IMR-90 (cell line): Measurements from ENCODE around the gene LPAR1. TPM values are rescaled to one million over a fixed set of nuclear protein-coding genes. Genes with fewer than 3 reads are reported as not detected.

Source experiments
- ATAC-seq: fragments of 200-7000 bp; cut with Tn5 transposase; 2 replicates; pipeline ENCODE4 v1.9.1; 2020; ENCODE audit warnings: low read depth, mild to moderate bottlenecking, moderate library complexity
- BruUV-seq: library from RNA; stranded (reverse); fragments of 400-500 nt; replicated peaks from 2 replicates; lab custom pipeline; 2021; lab: Mats Ljungman, UMichigan
- CTCF ChIA-PET: fragments of 300-600 bp; formaldehyde crosslinking; extraction: SDS; loops from one replicate; lab custom pipeline; 2021; ENCODE audit warnings: antibody characterized with exemption; lab: Yijun Ruan, JAX
- POLR2A ChIA-PET: fragments of 300-600 bp; sonication (Branson Sonifier 250); formaldehyde crosslinking; loops from one replicate; lab custom pipeline; 2022; ENCODE audit warnings: antibody characterized with exemption; ENCODE audit not compliant: unreplicated experiment; lab: Charles Lee
- DNase-seq: peaks from one replicate; pipeline ENCODE4 v3.0.0; 2013
- H2AFZ ChIP-seq: replicated peaks from 2 replicates; pipeline ENCODE3; 2013; ENCODE audit warnings: low read length, mild to moderate bottlenecking; ENCODE audit not compliant: poor library complexity
- H2AK5ac ChIP-seq: 2 replicates; pipeline ENCODE4 v1.6.1; 2013; ENCODE audit warnings: low read depth, low read length, inconsistent platforms
- H2AK9ac ChIP-seq: replicated peaks from 2 replicates; pipeline ENCODE3; 2013; ENCODE audit warnings: mild to moderate bottlenecking, low read depth, low read length, moderate library complexity; ENCODE audit not compliant: poor library complexity
- H2BK120ac ChIP-seq: 2 replicates; pipeline ENCODE4 v1.6.1; 2013; ENCODE audit warnings: low read depth, low read length, inconsistent platforms
- H2BK15ac ChIP-seq: 3 replicates; pipeline ENCODE4 v1.6.1; 2013; ENCODE audit warnings: low read depth, low read length, inconsistent platforms
- H2BK20ac ChIP-seq: 2 replicates; pipeline ENCODE4 v1.6.1; 2013; ENCODE audit warnings: low read depth, mild to moderate bottlenecking, inconsistent platforms, low read length, moderate library complexity
- H2BK5ac ChIP-seq: 2 replicates; pipeline ENCODE4 v1.6.1; 2013; ENCODE audit warnings: mild to moderate bottlenecking, low read depth, low read length, inconsistent platforms; ENCODE audit not compliant: poor library complexity, severe bottlenecking
- H3K14ac ChIP-seq: replicated peaks from 2 replicates; pipeline ENCODE4 v1.6.1; 2013; ENCODE audit warnings: low read depth, low read length, inconsistent platforms
- H3K18ac ChIP-seq: 2 replicates; pipeline ENCODE4 v1.6.1; 2013; ENCODE audit warnings: low read depth, low read length, control low read depth
- H3K23ac ChIP-seq: 2 replicates; pipeline ENCODE4 v1.6.1; 2013; ENCODE audit warnings: low read depth, low read length, inconsistent platforms
- H3K27ac ChIP-seq: 2 replicates; pipeline ENCODE4 v1.5.1; 2013; ENCODE audit warnings: mild to moderate bottlenecking, control low read depth, low read length; ENCODE audit not compliant: insufficient read depth
- H3K27me3 ChIP-seq: 2 replicates; pipeline ENCODE4 v1.6.1; 2013; ENCODE audit warnings: low read length; ENCODE audit not compliant: control insufficient read depth, insufficient read depth
- H3K36me3 ChIP-seq: 2 replicates; pipeline ENCODE4 v1.6.1; 2013; ENCODE audit warnings: low read length, mixed read lengths; ENCODE audit not compliant: control insufficient read depth, insufficient read depth
- H3K4ac ChIP-seq: 2 replicates; pipeline ENCODE4 v1.6.1; 2013; ENCODE audit warnings: low read depth, low read length, inconsistent platforms
- H3K4me1 ChIP-seq: 2 replicates; pipeline ENCODE4 v1.6.1; 2013; ENCODE audit warnings: low read length, mixed read lengths; ENCODE audit not compliant: control insufficient read depth, insufficient read depth
- H3K4me2 ChIP-seq: 2 replicates; pipeline ENCODE4 v1.6.1; 2013; ENCODE audit warnings: low read depth, mild to moderate bottlenecking, control low read depth, low read length, moderate library complexity
- H3K4me3 ChIP-seq: 2 replicates; pipeline ENCODE4 v1.5.1; 2013; ENCODE audit warnings: low read depth, mild to moderate bottlenecking, control low read depth, low read length, moderate library complexity; ENCODE audit not compliant: insufficient read depth
- H3K56ac ChIP-seq: 2 replicates; pipeline ENCODE4 v1.6.1; 2013; ENCODE audit warnings: low read length, inconsistent platforms; ENCODE audit not compliant: insufficient read depth; ENCODE audit errors: extremely low read depth
- H3K79me1 ChIP-seq, 2 experiments: 2 replicates each; pipeline ENCODE4 v1.6.1; 2013; ENCODE audit warnings: low read length in 2 of 2, inconsistent platforms in 1 of 2, low read depth in 1 of 2
- H3K9ac ChIP-seq: 2 replicates; pipeline ENCODE4 v1.6.1; 2013; ENCODE audit warnings: low read depth, low read length, control low read depth
- H3K9me1 ChIP-seq: 2 replicates; pipeline ENCODE4 v1.6.1; 2013; ENCODE audit warnings: low read length, inconsistent platforms; ENCODE audit not compliant: insufficient read depth
- H3K9me3 ChIP-seq: 2 replicates; pipeline ENCODE4 v1.6.1; 2013; ENCODE audit warnings: low read length; ENCODE audit not compliant: control insufficient read depth, insufficient read depth
- H4K20me1 ChIP-seq: 2 replicates; pipeline ENCODE4 v1.6.1; 2013; ENCODE audit warnings: low read length, inconsistent platforms; ENCODE audit not compliant: insufficient read depth
- H4K5ac ChIP-seq: 2 replicates; pipeline ENCODE4 v1.6.1; 2013; ENCODE audit warnings: mild to moderate bottlenecking, low read depth, low read length, control low read depth
- H4K8ac ChIP-seq, 2 experiments: 2 replicates each; pipeline ENCODE4 v1.6.1; 2013; ENCODE audit warnings: low read depth in 2 of 2, low read length in 2 of 2, control low read depth in 1 of 2, inconsistent platforms in 1 of 2
- H4K91ac ChIP-seq: 2 replicates; pipeline ENCODE4 v1.6.1; 2013; ENCODE audit warnings: low read depth, low read length, inconsistent platforms; ENCODE audit not compliant: insufficient read depth
- BHLHE40 ChIP-seq: fragments of 150-350 bp; IDR thresholded peaks from 2 replicates; pipeline ENCODE4 v1.6.1; 2016; ENCODE audit warnings: mild to moderate bottlenecking, low read depth, low read length
- CHD1 ChIP-seq: IDR thresholded peaks from 2 replicates; pipeline ENCODE4 v1.6.1; 2012; ENCODE audit warnings: low read depth, low read length, improper control_type of control experiment
- ELK1 ChIP-seq: fragments of 150-350 bp; IDR thresholded peaks from 2 replicates; pipeline ENCODE4 v1.6.1; 2016; ENCODE audit warnings: low read depth, mild to moderate bottlenecking, low read length, moderate library complexity, borderline replicate concordance
- FOS ChIP-seq: fragments of 150-350 bp; IDR thresholded peaks from 2 replicates; pipeline ENCODE4 v1.6.1; 2016; ENCODE audit warnings: low read depth, low read length
- MAFK ChIP-seq: IDR thresholded peaks from 2 replicates; pipeline ENCODE4 v1.6.1; 2012; ENCODE audit warnings: low read depth, low read length, improper control_type of control experiment
- MAZ ChIP-seq: IDR thresholded peaks from 2 replicates; pipeline ENCODE4 v1.6.1; 2012; ENCODE audit warnings: low read depth, mild to moderate bottlenecking, low read length, improper control_type of control experiment, moderate library complexity, borderline replicate concordance
- MXI1 ChIP-seq: IDR thresholded peaks from 2 replicates; pipeline ENCODE4 v1.6.1; 2012; ENCODE audit warnings: low read depth, mild to moderate bottlenecking, low read length, moderate library complexity, borderline replicate concordance
- NFE2L2 ChIP-seq: fragments of 150-350 bp; IDR thresholded peaks from 2 replicates; pipeline ENCODE4 v1.6.1; 2016; ENCODE audit warnings: low read depth, mild to moderate bottlenecking, low read length
- POLR2A ChIP-seq: IDR thresholded peaks from 2 replicates; pipeline ENCODE4 v1.6.1; 2012; ENCODE audit warnings: mild to moderate bottlenecking, low read depth, low read length
- RAD21 ChIP-seq: IDR thresholded peaks from 2 replicates; pipeline ENCODE4 v1.6.1; 2012; ENCODE audit warnings: low read length, improper control_type of control experiment
- RFX5 ChIP-seq: IDR thresholded peaks from 2 replicates; pipeline ENCODE4 v1.8.0; 2012; ENCODE audit warnings: low read depth, mild to moderate bottlenecking, low read length, moderate library complexity
- USF2 ChIP-seq: fragments of 150-350 bp; IDR thresholded peaks from 2 replicates; pipeline ENCODE4 v1.6.1; 2017; ENCODE audit warnings: mild to moderate bottlenecking, antibody characterized with exemption, low read length, low read depth
- WGBS, 2 experiments: methylation state at CpG; one replicate each; pipeline versions ENCODE4 v1.1.5 to v1.1.7; 2013; ENCODE audit warnings: missing lambda C conversion rate in 2 of 2; ENCODE audit not compliant: insufficient read length in 1 of 2; ENCODE audit errors: extremely low coverage in 2 of 2; 5-methylcytosine and 5-hydroxymethylcytosine counted together
- dilution Hi-C: fragments of 300-500 bp; cut with HindIII; formaldehyde crosslinking; loops from one replicate; pipeline ENCODE4 v1.14.3; 2018; ENCODE audit warnings: low sequenced_read_pairs; ENCODE audit not compliant: unreplicated experiment
- in situ Hi-C: fragments of 300-500 bp; cut with MboI; formaldehyde crosslinking; loops from 3 replicates; pipeline ENCODE4 v1.14.3; 2019; ENCODE audit warnings: low sequenced_read_pairs, inconsistent platforms, mixed read lengths
- intact Hi-C: fragments of 100-400 bp; cut with micrococcal nuclease; formaldehyde crosslinking; loops from 2 replicates; pipeline ENCODE4 v1.10.0; 2022
- polyA plus RNA-seq, 3 experiments: library from polyadenylated mRNA; depleted of rRNA; stranded (reverse); fragments of >200 nt; gene quantifications; 2 replicates each; pipeline ENCODE4 v1.2.3, GENCODE V29; 2012; ENCODE audit warnings: low replicate concordance in 1 of 3
- total RNA-seq: library from RNA; depleted of rRNA; stranded (reverse); fragments of >200 nt; gene quantifications from 2 replicates; pipeline ENCODE4 v1.2.3, GENCODE V29; 2012
- TF ChIP-seq, protein P1 (sequence below): conservative IDR thresholded peaks from 2 replicates; pipeline ENCODE4 v1.5.1; 2012; ENCODE audit warnings: mild to moderate bottlenecking, low read depth, low read length, improper control_type of control experiment

Gene LPAR1
- total and polyA plus RNA-seq, 2 of the 4 experiments (the other 2 are of a cell fraction): 171 to 315 TPM

- DNase-seq: no peak
- Histone ChIP-seq H3K9ac (no peak overlapping the region), H3K36me3 (no peaks in the 10 kb centered on the region), H3K9me3 (no peaks in the 10 kb centered on the region), H2BK15ac (no peak overlapping the region), H3K4me3 (no peak overlapping the region), H2BK20ac (no peak overlapping the region), H3K56ac (no peak overlapping the region), H2BK120ac (no peak overlapping the region), H3K4me1 (no peaks in the 10 kb centered on the region), H4K20me1 (no peaks in the 10 kb centered on the region), H4K5ac (no peak overlapping the region), H2BK5ac (no peak overlapping the region), H2AFZ (no peak overlapping the region), H3K27me3 (no peaks in the 10 kb centered on the region), H3K79me1 (no peaks in the 10 kb centered on the region), H3K23ac (no peak overlapping the region), H3K18ac (no peak overlapping the region), H3K27ac (no peak overlapping the region), H4K8ac (no peak overlapping the region), H3K9me1 (no peaks in the 10 kb centered on the region), H2AK9ac (no peak overlapping the region), H3K4ac (no peak overlapping the region), H2AK5ac (no peak overlapping the region), H4K91ac (no peak overlapping the region), H3K4me2 (no peak overlapping the region), H3K14ac (no peak overlapping the region)
- WGBS, 2 experiments: 100% methylated on average over 1 of the region's 3 CpGs; no CpG with 5 or more reads in 1 of the 2 experiments
- POLR2A ChIA-PET: no interaction called here
- intact Hi-C loops (no loop called here), in situ Hi-C loops (loop anchor here (25.0 kb wide), 1 partner anchor 887 kb away; no protein-coding TSS in a partner anchor), dilution Hi-C loops (no loop called here)
- no peak for ATAC-seq
- TF ChIP-seq CHD1: no peak
- no peak for TF ChIP-seq BHLHE40
- TF ChIP-seq MAFK: no peak
- no peak for TF ChIP-seq POLR2A
- TF ChIP-seq USF2: no peak
- no peak for TF ChIP-seq ELK1
- TF ChIP-seq RAD21: no peak
- TF ChIP-seq, protein P1, sequence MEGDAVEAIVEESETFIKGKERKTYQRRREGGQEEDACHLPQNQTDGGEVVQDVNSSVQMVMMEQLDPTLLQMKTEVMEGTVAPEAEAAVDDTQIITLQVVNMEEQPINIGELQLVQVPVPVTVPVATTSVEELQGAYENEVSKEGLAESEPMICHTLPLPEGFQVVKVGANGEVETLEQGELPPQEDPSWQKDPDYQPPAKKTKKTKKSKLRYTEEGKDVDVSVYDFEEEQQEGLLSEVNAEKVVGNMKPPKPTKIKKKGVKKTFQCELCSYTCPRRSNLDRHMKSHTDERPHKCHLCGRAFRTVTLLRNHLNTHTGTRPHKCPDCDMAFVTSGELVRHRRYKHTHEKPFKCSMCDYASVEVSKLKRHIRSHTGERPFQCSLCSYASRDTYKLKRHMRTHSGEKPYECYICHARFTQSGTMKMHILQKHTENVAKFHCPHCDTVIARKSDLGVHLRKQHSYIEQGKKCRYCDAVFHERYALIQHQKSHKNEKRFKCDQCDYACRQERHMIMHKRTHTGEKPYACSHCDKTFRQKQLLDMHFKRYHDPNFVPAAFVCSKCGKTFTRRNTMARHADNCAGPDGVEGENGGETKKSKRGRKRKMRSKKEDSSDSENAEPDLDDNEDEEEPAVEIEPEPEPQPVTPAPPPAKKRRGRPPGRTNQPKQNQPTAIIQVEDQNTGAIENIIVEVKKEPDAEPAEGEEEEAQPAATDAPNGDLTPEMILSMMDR: no peak
- no peak for TF ChIP-seq FOS
- TF ChIP-seq RFX5: no peak
- TF ChIP-seq NFE2L2: no peak
- TF ChIP-seq MXI1: no peak
- TF ChIP-seq MAZ: no peak
- no TSS peak for BruUV-seq
- CTCF ChIA-PET: no interaction called here
Observed at GRCh38 chr9:111074395-111074794, 36.1 kb upstream of the LPAR1 start.
